H9 (cell line): ENCODE measurements around the gene TPCN2. TPM values are rescaled to one million over a fixed set of nuclear protein-coding genes. Genes with fewer than 3 reads are reported as not detected.

Experiments
- DNase-seq: peaks from one replicate; pipeline ENCODE4 v3.0.0-alpha.2; 2017
- H2AFZ ChIP-seq: one replicate; pipeline ENCODE4 v1.6.1; 2013; ENCODE audit warnings: mild to moderate bottlenecking, low read length, control low read depth, moderate library complexity
- H2AK5ac ChIP-seq: 2 replicates; pipeline ENCODE4 v1.6.1; 2013; ENCODE audit warnings: low read length, control low read depth, mixed read lengths; ENCODE audit not compliant: insufficient read length
- H2BK120ac ChIP-seq: one replicate; pipeline ENCODE4 v1.6.1; 2013; ENCODE audit warnings: low read depth, mild to moderate bottlenecking, low read length, control low read depth, inconsistent platforms; ENCODE audit not compliant: poor library complexity, severe bottlenecking
- H2BK12ac ChIP-seq: 2 replicates; pipeline ENCODE4 v1.6.1; 2013; ENCODE audit warnings: low read length, control low read depth, mixed read lengths, low read depth; ENCODE audit not compliant: insufficient read length
- H2BK15ac ChIP-seq: 2 replicates; pipeline ENCODE4 v1.6.1; 2013; ENCODE audit warnings: low read depth, low read length, control low read depth
- H2BK20ac ChIP-seq: one replicate; pipeline ENCODE4 v1.6.1; 2013; ENCODE audit warnings: low read depth, mild to moderate bottlenecking, low read length, control low read depth, inconsistent platforms; ENCODE audit not compliant: poor library complexity, severe bottlenecking
- H2BK5ac ChIP-seq: 2 replicates; pipeline ENCODE4 v1.6.1; 2013; ENCODE audit warnings: low read length, control low read depth, mixed read lengths; ENCODE audit not compliant: insufficient read length
- H3K14ac ChIP-seq: 2 replicates; pipeline ENCODE4 v1.6.1; 2013; ENCODE audit warnings: low read length, control low read depth; ENCODE audit not compliant: insufficient read depth
- H3K18ac ChIP-seq: 2 replicates; pipeline ENCODE4 v1.6.1; 2013; ENCODE audit warnings: low read depth, mild to moderate bottlenecking, mixed read lengths, low read length, control low read depth; ENCODE audit not compliant: insufficient read length
- H3K23ac ChIP-seq: 2 replicates; pipeline ENCODE4 v1.6.1; 2013; ENCODE audit warnings: low read length, control low read depth, mixed read lengths, low read depth; ENCODE audit not compliant: insufficient read length
- H3K23me2 ChIP-seq: 2 replicates; pipeline ENCODE4 v1.6.1; 2013; ENCODE audit warnings: low read depth, mild to moderate bottlenecking, mixed read lengths, low read length, control low read depth; ENCODE audit not compliant: insufficient read length, poor library complexity, severe bottlenecking
- H3K27ac ChIP-seq: 2 replicates; pipeline ENCODE4 v1.5.1; 2013; ENCODE audit warnings: low read length, control low read depth, mixed read lengths, low read depth; ENCODE audit not compliant: insufficient read length
- H3K27me3 ChIP-seq: 2 replicates; pipeline ENCODE4 v1.6.1; 2013; ENCODE audit warnings: low read length, control low read depth, inconsistent platforms; ENCODE audit not compliant: insufficient read depth
- H3K4ac ChIP-seq: 2 replicates; pipeline ENCODE4 v1.6.1; 2013; ENCODE audit warnings: low read depth, mild to moderate bottlenecking, control low read depth, inconsistent platforms, low read length, moderate library complexity
- H3K4me1 ChIP-seq: 2 replicates; pipeline ENCODE4 v1.6.1; 2013; ENCODE audit warnings: low read length, control low read depth, inconsistent platforms; ENCODE audit not compliant: insufficient read depth
- H3K4me2 ChIP-seq: 2 replicates; pipeline ENCODE4 v1.6.1; 2013; ENCODE audit warnings: low read length, control low read depth, mixed read lengths; ENCODE audit not compliant: insufficient read length, insufficient read depth
- H3K56ac ChIP-seq: 2 replicates; pipeline ENCODE4 v1.6.1; 2013; ENCODE audit warnings: low read depth, mild to moderate bottlenecking, mixed read lengths, low read length, control low read depth; ENCODE audit not compliant: insufficient read length
- H3K79me1 ChIP-seq: 2 replicates; pipeline ENCODE4 v1.6.1; 2013; ENCODE audit warnings: low read depth, mild to moderate bottlenecking, moderate library complexity, low read length, control low read depth, inconsistent platforms; ENCODE audit not compliant: insufficient read depth, poor library complexity, severe bottlenecking
- H3K79me2 ChIP-seq: 2 replicates; pipeline ENCODE4 v1.6.1; 2013; ENCODE audit warnings: low read length, control low read depth, inconsistent platforms; ENCODE audit not compliant: insufficient read depth
- H3K9ac ChIP-seq: 2 replicates; pipeline ENCODE4 v1.6.1; 2013; ENCODE audit warnings: low read length, control low read depth, mixed read lengths; ENCODE audit not compliant: insufficient read length; ENCODE audit errors: extremely low read depth
- H3K9me3 ChIP-seq: one replicate; pipeline ENCODE4 v1.6.1; 2013; ENCODE audit warnings: low read depth, low read length, inconsistent platforms; ENCODE audit not compliant: control insufficient read depth
- H3T11ph ChIP-seq: one replicate; pipeline ENCODE4 v1.6.1; 2013; ENCODE audit warnings: mild to moderate bottlenecking, low read length, control low read depth, inconsistent platforms
- H4K20me1 ChIP-seq: one replicate; pipeline ENCODE4 v1.6.1; 2013; ENCODE audit not compliant: control insufficient read depth, insufficient read length, insufficient read depth
- H4K5ac ChIP-seq: 2 replicates; pipeline ENCODE4 v1.6.1; 2013; ENCODE audit warnings: low read depth, mild to moderate bottlenecking, mixed read lengths, low read length, control low read depth; ENCODE audit not compliant: insufficient read length
- H4K8ac ChIP-seq: replicated peaks from 2 replicates; pipeline ENCODE4 v1.6.1; 2013; ENCODE audit warnings: low read length, control low read depth, mixed read lengths, low read depth; ENCODE audit not compliant: insufficient read length
- H4K91ac ChIP-seq: 2 replicates; pipeline ENCODE4 v1.6.1; 2013; ENCODE audit warnings: low read depth, mild to moderate bottlenecking, moderate library complexity, mixed read lengths, low read length, control low read depth; ENCODE audit not compliant: insufficient read length
- H3K27ac Mint-ChIP-seq, 3 experiments: 2 replicates in 2 of 3; 3 replicates in 1 of 3; pipeline ENCODE4 v1.8.0; 2020 to 2021; ENCODE audit warnings: mixed read lengths in 3 of 3, mild to moderate bottlenecking in 1 of 3, moderate library complexity in 1 of 3
- H3K27me3 Mint-ChIP-seq: 2 replicates; pipeline ENCODE4 v1.8.0; 2021; ENCODE audit warnings: low read depth, mild to moderate bottlenecking, moderate library complexity, mixed read lengths
- H3K36me3 Mint-ChIP-seq, 3 experiments: 2 replicates in 2 of 3; 3 replicates in 1 of 3; pipeline ENCODE4 v1.8.0; 2020 to 2021; ENCODE audit warnings: low read depth in 3 of 3, mixed read lengths in 3 of 3; ENCODE audit not compliant: insufficient read depth in 1 of 3
- H3K4me1 Mint-ChIP-seq, 2 experiments: 2 replicates each; pipeline ENCODE4 v1.8.0; 2020; ENCODE audit warnings: mixed read lengths in 2 of 2
- H3K4me3 Mint-ChIP-seq, 2 experiments: 2 replicates in 1 of 2; 3 replicates in 1 of 2; pipeline ENCODE4 v1.8.0; 2020 to 2021; ENCODE audit warnings: mild to moderate bottlenecking in 2 of 2, mixed read lengths in 2 of 2, moderate library complexity in 1 of 2
- H3K9me3 Mint-ChIP-seq, 2 experiments: 2 replicates in 1 of 2; 3 replicates in 1 of 2; pipeline ENCODE4 v1.8.0; 2020; ENCODE audit warnings: mild to moderate bottlenecking in 2 of 2, mixed read lengths in 2 of 2, moderate library complexity in 1 of 2
- WGBS: extraction: QIAGEN DNeasy Blood & Tissue Kit; methylation state at CpG from one replicate; pipeline ENCODE4 v1.1.7; 2013; ENCODE audit warnings: missing lambda C conversion rate, low lambda C conversion rate, mixed read lengths; ENCODE audit not compliant: insufficient read length; ENCODE audit errors: extremely low coverage; 5-methylcytosine and 5-hydroxymethylcytosine counted together
- total RNA-seq: library from RNA; stranded (reverse); gene quantifications from 2 replicates; pipeline ENCODE4 v1.2.1, GENCODE V29; 2021
- TF ChIP-seq, protein P1 (sequence below): fragments of 200-600 bp; sonication (generic); conservative IDR thresholded peaks from 3 replicates; pipeline ENCODE4 v1.8.0; 2021; ENCODE audit warnings: antibody characterized with exemption, mild to moderate bottlenecking

The TPCN2 gene
- total RNA-seq, 1 experiment from 2014 or later: 16.8 TPM

DNA sequence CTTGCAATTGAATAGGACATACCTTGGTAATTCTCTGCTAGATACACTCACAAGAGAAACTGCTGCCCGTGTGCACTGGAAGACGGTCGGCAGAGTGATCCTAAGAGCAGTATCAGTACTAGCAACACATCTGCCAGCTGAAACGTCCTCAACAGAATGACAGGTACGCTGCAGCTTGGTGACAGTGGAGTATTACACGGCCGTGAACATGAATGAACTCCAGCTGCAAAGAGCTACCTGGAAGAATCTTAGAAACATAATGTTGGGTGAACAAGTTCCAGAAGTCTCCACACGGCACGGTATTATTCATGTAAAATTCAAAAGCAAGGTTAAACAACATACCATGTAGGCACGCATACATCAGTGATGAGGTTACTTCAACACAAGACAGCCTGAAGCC lies 44.4 kb downstream of the TPCN2 start:
- DNase-seq: no peak
- Histone ChIP-seq H4K5ac (no peak overlapping the region), H3K27me3 (no peaks in the 10 kb centered on the region), H2BK5ac (no peak overlapping the region), H3K9ac (no peak overlapping the region), H4K8ac (no peak overlapping the region), H3K27ac (no peak overlapping the region), H3K23me2 (no peaks in the 10 kb centered on the region), H2BK20ac (no peak overlapping the region), H3K56ac (no peak overlapping the region), H3K23ac (no peak overlapping the region), H3K14ac (no peak overlapping the region), H2BK120ac (no peak overlapping the region), H3K79me1 (no peaks in the 10 kb centered on the region), H2BK12ac (no peak overlapping the region), H3T11ph (no peak overlapping the region), H4K91ac (no peak overlapping the region), H3K4me2 (no peak overlapping the region), H2BK15ac (no peak overlapping the region), H3K4ac (no peak overlapping the region), H3K18ac (no peak overlapping the region), H3K9me3 (no peaks in the 10 kb centered on the region), H2AFZ (no peak overlapping the region), H3K79me2 (no peaks in the 10 kb centered on the region), H2AK5ac (no peak overlapping the region), H4K20me1 (no peaks in the 10 kb centered on the region), H3K4me1 (no peaks in the 10 kb centered on the region)
- H3K36me3 Mint-ChIP-seq: peaks cover 8 to 35% (median 32%) of the 10 kb centered on the region in 3 experiments
- no peak overlapping the region for H3K4me3 Mint-ChIP-seq
- H3K27ac Mint-ChIP-seq: no peak overlapping the region
- no peaks in the 10 kb centered on the region for H3K9me3 Mint-ChIP-seq
- H3K27me3 Mint-ChIP-seq: no peaks in the 10 kb centered on the region
- no CpG with 5 or more reads among the region's 10 CpGs for WGBS
- TF ChIP-seq, protein P1, sequence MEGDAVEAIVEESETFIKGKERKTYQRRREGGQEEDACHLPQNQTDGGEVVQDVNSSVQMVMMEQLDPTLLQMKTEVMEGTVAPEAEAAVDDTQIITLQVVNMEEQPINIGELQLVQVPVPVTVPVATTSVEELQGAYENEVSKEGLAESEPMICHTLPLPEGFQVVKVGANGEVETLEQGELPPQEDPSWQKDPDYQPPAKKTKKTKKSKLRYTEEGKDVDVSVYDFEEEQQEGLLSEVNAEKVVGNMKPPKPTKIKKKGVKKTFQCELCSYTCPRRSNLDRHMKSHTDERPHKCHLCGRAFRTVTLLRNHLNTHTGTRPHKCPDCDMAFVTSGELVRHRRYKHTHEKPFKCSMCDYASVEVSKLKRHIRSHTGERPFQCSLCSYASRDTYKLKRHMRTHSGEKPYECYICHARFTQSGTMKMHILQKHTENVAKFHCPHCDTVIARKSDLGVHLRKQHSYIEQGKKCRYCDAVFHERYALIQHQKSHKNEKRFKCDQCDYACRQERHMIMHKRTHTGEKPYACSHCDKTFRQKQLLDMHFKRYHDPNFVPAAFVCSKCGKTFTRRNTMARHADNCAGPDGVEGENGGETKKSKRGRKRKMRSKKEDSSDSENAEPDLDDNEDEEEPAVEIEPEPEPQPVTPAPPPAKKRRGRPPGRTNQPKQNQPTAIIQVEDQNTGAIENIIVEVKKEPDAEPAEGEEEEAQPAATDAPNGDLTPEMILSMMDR: no peak
- H3K4me1 Mint-ChIP-seq: peaks cover 10 to 22% of the 10 kb centered on the region in 2 experiments
